ENCODE results near the gene SFR1.

DNA sequence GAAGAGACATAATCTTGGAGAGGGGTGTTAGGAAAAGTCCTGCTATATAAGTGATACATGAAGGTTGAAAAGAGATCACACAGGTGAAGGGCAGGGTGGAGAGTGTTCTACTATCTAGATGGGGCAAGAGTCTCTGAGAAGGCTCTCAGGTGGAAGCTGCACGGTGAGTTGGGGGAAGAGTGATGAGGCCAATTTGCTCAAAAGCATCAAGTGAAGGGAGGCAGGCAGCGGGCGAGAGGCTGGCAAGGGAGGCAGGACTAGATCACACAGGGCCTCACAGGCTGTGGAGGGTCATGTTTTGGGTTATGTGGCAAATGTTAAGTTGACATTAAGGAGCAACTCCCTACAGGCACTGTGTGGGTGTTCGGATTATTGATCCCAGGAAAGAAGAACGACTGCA lies 33.7 kb upstream of the SFR1 start:
- TF ChIP-seq, protein P1, sequence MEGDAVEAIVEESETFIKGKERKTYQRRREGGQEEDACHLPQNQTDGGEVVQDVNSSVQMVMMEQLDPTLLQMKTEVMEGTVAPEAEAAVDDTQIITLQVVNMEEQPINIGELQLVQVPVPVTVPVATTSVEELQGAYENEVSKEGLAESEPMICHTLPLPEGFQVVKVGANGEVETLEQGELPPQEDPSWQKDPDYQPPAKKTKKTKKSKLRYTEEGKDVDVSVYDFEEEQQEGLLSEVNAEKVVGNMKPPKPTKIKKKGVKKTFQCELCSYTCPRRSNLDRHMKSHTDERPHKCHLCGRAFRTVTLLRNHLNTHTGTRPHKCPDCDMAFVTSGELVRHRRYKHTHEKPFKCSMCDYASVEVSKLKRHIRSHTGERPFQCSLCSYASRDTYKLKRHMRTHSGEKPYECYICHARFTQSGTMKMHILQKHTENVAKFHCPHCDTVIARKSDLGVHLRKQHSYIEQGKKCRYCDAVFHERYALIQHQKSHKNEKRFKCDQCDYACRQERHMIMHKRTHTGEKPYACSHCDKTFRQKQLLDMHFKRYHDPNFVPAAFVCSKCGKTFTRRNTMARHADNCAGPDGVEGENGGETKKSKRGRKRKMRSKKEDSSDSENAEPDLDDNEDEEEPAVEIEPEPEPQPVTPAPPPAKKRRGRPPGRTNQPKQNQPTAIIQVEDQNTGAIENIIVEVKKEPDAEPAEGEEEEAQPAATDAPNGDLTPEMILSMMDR (IDR thresholded peaks at IDR 0.05) = no peak
- no peak for TF ChIP-seq POLR2A (IDR thresholded peaks at IDR 0.05)
